ENCODE results near the gene PTPRK. TPM values are rescaled to one million over a fixed set of nuclear protein-coding genes. Genes with fewer than 3 reads are reported as not detected.

The PTPRK gene
- polyA plus RNA-seq, 1 donor (not counting 4 experiments of a cell fraction or from before 2014, with no cell fraction given): 52.7 TPM

DNA sequence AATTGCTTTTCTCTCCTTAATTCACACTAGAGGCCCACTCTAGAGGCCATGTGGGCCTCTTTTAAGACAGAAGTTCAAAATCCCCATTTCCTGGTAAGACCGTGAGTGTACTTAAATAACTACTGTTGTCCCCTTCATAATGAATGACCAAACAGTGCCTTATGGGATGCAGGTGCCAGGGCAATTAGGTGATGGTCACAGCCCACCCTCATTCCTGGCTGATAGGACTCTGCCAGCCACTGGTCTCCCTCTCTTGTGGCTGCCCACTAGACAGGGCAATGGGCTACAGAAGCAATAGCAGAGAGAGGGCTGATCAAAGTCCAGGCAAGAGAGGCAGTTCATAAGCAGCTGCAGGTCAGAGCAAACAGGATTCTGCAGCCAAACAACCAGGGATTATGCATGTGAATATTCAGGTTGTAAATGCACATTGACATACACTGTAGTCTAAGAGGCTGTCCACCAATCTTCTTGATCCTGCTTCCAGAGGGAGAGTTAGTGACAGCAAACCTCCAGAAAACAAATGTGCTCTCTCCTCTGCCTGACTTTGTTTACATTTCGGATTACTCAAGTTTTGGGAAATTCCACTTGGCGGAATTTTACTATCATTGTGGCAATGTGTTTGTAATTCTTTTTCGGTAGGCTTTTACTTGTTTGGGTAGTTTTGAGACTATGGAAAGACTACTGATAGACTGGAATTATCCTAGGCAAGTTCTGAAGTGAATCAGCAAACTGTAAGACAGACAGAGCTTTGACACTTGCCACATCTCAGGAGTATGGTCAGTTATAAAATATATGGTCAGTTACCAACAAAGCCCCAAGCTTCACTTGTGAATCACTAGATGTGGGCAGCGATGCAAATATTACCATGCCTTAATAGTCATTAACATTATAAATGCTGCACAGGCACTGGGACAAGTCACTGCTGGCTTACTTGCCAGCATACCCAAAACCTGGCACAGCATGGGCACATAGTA lies 12.8 kb downstream of the PTPRK start:
- peaks cover 87% of the 10 kb centered on the region for H3K79me2 ChIP-seq (ENCODE audit: control insufficient read depth, insufficient read depth, low read length)
- dilution Hi-C loops (cut with MboI; ENCODE audit: extremely low pct_ligation_motif_present, low sequenced_read_pairs): no loop called here
- H3K27ac ChIP-seq (ENCODE audit: control insufficient read depth, insufficient read depth, low read length): peak overlapping the region; percentile 95

DNA sequence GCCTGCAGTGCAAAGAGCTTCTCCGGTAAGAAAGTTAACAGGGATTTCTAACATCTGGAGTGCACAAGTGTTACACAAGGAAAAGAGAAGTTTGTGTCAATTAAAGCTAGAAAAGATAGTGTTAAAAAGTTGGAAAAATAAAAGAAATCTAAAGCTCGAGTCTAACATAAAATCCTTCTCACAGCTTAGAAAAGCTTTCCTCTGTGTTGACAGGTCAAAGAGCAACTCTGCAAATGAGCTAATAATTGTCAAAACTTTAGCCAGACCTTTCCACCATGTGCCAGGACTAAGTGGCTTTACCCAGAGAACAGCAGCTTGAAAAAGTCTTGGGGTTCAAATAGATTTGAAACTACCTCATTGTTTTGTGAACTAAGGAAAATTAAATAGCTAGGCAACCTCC lies 14.8 kb downstream of the PTPRK start:
- H3K4me2 ChIP-seq (ENCODE audit: control insufficient read depth, extremely low read depth, insufficient read depth, low read depth, low read length): no peak overlapping the region
- H3K9me3 ChIP-seq (ENCODE audit: control insufficient read depth, low read depth, low read length): no peaks in the 10 kb centered on the region
- H4K20me1 ChIP-seq (ENCODE audit: control insufficient read depth, extremely low read depth, insufficient read depth, low read length): no peaks in the 10 kb centered on the region
- no peaks in the 10 kb centered on the region for H3K27me3 ChIP-seq (ENCODE audit: control insufficient read depth, extremely low read depth, insufficient read depth, low read length)
- dilution Hi-C loops (cut with MboI; ENCODE audit: extremely low pct_ligation_motif_present, low sequenced_read_pairs): no loop called here
- TF ChIP-seq, protein P1, sequence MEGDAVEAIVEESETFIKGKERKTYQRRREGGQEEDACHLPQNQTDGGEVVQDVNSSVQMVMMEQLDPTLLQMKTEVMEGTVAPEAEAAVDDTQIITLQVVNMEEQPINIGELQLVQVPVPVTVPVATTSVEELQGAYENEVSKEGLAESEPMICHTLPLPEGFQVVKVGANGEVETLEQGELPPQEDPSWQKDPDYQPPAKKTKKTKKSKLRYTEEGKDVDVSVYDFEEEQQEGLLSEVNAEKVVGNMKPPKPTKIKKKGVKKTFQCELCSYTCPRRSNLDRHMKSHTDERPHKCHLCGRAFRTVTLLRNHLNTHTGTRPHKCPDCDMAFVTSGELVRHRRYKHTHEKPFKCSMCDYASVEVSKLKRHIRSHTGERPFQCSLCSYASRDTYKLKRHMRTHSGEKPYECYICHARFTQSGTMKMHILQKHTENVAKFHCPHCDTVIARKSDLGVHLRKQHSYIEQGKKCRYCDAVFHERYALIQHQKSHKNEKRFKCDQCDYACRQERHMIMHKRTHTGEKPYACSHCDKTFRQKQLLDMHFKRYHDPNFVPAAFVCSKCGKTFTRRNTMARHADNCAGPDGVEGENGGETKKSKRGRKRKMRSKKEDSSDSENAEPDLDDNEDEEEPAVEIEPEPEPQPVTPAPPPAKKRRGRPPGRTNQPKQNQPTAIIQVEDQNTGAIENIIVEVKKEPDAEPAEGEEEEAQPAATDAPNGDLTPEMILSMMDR (optimal IDR thresholded peaks at IDR 0.05 in 1 of 3, IDR thresholded peaks at IDR 0.05 in 1 of 3, conservative IDR thresholded peaks at IDR 0.05 in 1 of 3; ENCODE audit: extremely low read depth in 1 of 3, insufficient read depth in 2 of 3, low read length in 3 of 3): no peak
- no peak for TF ChIP-seq EZH2 (IDR thresholded peaks at IDR 0.05; ENCODE audit: low read length)
- no peak for FAIRE-seq
- peaks cover 93% of the 10 kb centered on the region for H3K79me2 ChIP-seq (ENCODE audit: control insufficient read depth, insufficient read depth, low read length)
- no peak overlapping the region for H3K27ac ChIP-seq (ENCODE audit: control insufficient read depth, insufficient read depth, low read length)
- no peak overlapping the region for H2AFZ ChIP-seq (ENCODE audit: control insufficient read depth, low read length)
- no peaks in the 10 kb centered on the region for H3K9me1 ChIP-seq (ENCODE audit: control insufficient read depth, extremely low read depth, insufficient read depth, low read length)
- H3K4me1 ChIP-seq (ENCODE audit: control insufficient read depth, extremely low read depth, insufficient read depth, low read length): peaks cover 38% of the 10 kb centered on the region
- H3K9ac ChIP-seq (ENCODE audit: control insufficient read depth, extremely low read depth, insufficient read depth, low read length): no peak overlapping the region
- H3K36me3 ChIP-seq (ENCODE audit: control insufficient read depth in 2 of 2, extremely low read depth in 1 of 2, insufficient read depth in 2 of 2, low read length in 2 of 2): peaks cover 2 to 6% of the 10 kb centered on the region in 2 experiments
- DNase-seq (ENCODE audit: low read depth, low spot score): no peak
- H3K4me3 ChIP-seq (ENCODE audit: control insufficient read depth in 2 of 3, extremely low read depth in 1 of 3, insufficient read depth in 2 of 3, low read depth in 1 of 3, low read length in 3 of 3): no peak overlapping the region

More for the DNA sequence above, 12.8 kb downstream of the PTPRK start:
- Histone ChIP-seq H3K36me3 (ENCODE audit: control insufficient read depth in 2 of 2, extremely low read depth in 1 of 2, insufficient read depth in 2 of 2, low read length in 2 of 2) (peaks cover 2 to 6% of the 10 kb centered on the region in 2 experiments), H3K9ac (ENCODE audit: control insufficient read depth, extremely low read depth, insufficient read depth, low read length) (peak overlapping the region; percentile 66), H3K9me1 (ENCODE audit: control insufficient read depth, extremely low read depth, insufficient read depth, low read length) (no peaks in the 10 kb centered on the region), H3K4me1 (ENCODE audit: control insufficient read depth, extremely low read depth, insufficient read depth, low read length) (peaks cover 58% of the 10 kb centered on the region), H3K9me3 (ENCODE audit: control insufficient read depth, low read depth, low read length) (no peaks in the 10 kb centered on the region), H2AFZ (ENCODE audit: control insufficient read depth, low read length) (no peak overlapping the region), H4K20me1 (ENCODE audit: control insufficient read depth, extremely low read depth, insufficient read depth, low read length) (no peaks in the 10 kb centered on the region), H3K4me2 (ENCODE audit: control insufficient read depth, extremely low read depth, insufficient read depth, low read depth, low read length) (peak overlapping the region; percentile 57), H3K27me3 (ENCODE audit: control insufficient read depth, extremely low read depth, insufficient read depth, low read length) (no peaks in the 10 kb centered on the region), H3K4me3 (ENCODE audit: control insufficient read depth in 2 of 3, extremely low read depth in 1 of 3, insufficient read depth in 2 of 3, low read depth in 1 of 3, low read length in 3 of 3) (peak overlapping the region in 1 of 3 experiments; percentile 15)
- TF ChIP-seq EZH2 (IDR thresholded peaks at IDR 0.05; ENCODE audit: low read length): no peak
- TF ChIP-seq, protein P1 (optimal IDR thresholded peaks at IDR 0.05 in 1 of 3, IDR thresholded peaks at IDR 0.05 in 1 of 3, conservative IDR thresholded peaks at IDR 0.05 in 1 of 3; ENCODE audit: extremely low read depth in 1 of 3, insufficient read depth in 2 of 3, low read length in 3 of 3): no peak
- FAIRE-seq (peak; percentile 90), DNase-seq (ENCODE audit: low read depth, low spot score) (no peak)

Data from keratinocyte (primary cell).